Keratinocyte (primary cell): ENCODE results near the gene CLDN24. TPM values are rescaled to one million over a fixed set of nuclear protein-coding genes. Genes with fewer than 3 reads are reported as not detected.

Experiments used
- DNase-seq: peaks from one replicate; pipeline ENCODE4 v3.0.0-alpha.2; 2011; ENCODE audit warnings: low read depth, missing footprints, low spot score
- FAIRE-seq: peaks from 2 replicates; lab custom pipeline; 2011; peaks lifted over from hg19 to GRCh38; lab: Jason Lieb, UNC
- H2AFZ ChIP-seq: 2 replicates; pipeline ENCODE4 v1.6.0; 2012; ENCODE audit warnings: low read length, control low read depth, inconsistent platforms; ENCODE audit not compliant: control insufficient read depth
- H3K27ac ChIP-seq: 2 replicates; pipeline ENCODE4 v1.5.1; 2011; ENCODE audit warnings: low read length; ENCODE audit not compliant: control insufficient read depth, insufficient read depth
- H3K27me3 ChIP-seq: 3 replicates; pipeline ENCODE4 v1.6.0; 2011; ENCODE audit warnings: low read length; ENCODE audit not compliant: control insufficient read depth, insufficient read depth; ENCODE audit errors: extremely low read depth
- H3K36me3 ChIP-seq, 2 experiments: 2 replicates in 1 of 2; 3 replicates in 1 of 2; pipeline ENCODE4 v1.5.1; 2011; ENCODE audit warnings: low read length in 2 of 2, mild to moderate bottlenecking in 1 of 2; ENCODE audit not compliant: control insufficient read depth in 2 of 2, insufficient read depth in 2 of 2; ENCODE audit errors: extremely low read depth in 1 of 2
- H3K4me1 ChIP-seq: 3 replicates; pipeline ENCODE4 v1.5.1; 2011; ENCODE audit warnings: low read length; ENCODE audit not compliant: control insufficient read depth, insufficient read depth; ENCODE audit errors: extremely low read depth
- H3K4me2 ChIP-seq: 3 replicates; pipeline ENCODE4 v1.6.0; 2011; ENCODE audit warnings: low read depth, low read length; ENCODE audit not compliant: control insufficient read depth, insufficient read depth; ENCODE audit errors: extremely low read depth
- H3K4me3 ChIP-seq, 3 experiments: fragments of 200-600 bp in 1 of 3; sonication (generic) in 1 of 3; 2 replicates in 2 of 3; 3 replicates in 1 of 3; pipeline ENCODE4 v1.5.1; 2011 to 2016; ENCODE audit warnings: low read length in 3 of 3, mild to moderate bottlenecking in 3 of 3, control low read depth in 2 of 3, inconsistent platforms in 1 of 3, low read depth in 1 of 3, mixed read lengths in 1 of 3, mixed run types in 1 of 3, moderate library complexity in 1 of 3; ENCODE audit not compliant: control insufficient read depth in 2 of 3, insufficient read depth in 2 of 3; ENCODE audit errors: extremely low read depth in 1 of 3
- H3K79me2 ChIP-seq: 2 replicates; pipeline ENCODE4 v1.6.0; 2012; ENCODE audit warnings: low read length; ENCODE audit not compliant: control insufficient read depth, insufficient read depth
- H3K9ac ChIP-seq: 3 replicates; pipeline ENCODE4 v1.6.0; 2011; ENCODE audit warnings: low read length; ENCODE audit not compliant: control insufficient read depth, insufficient read depth; ENCODE audit errors: extremely low read depth
- H3K9me1 ChIP-seq: 3 replicates; pipeline ENCODE4 v1.6.0; 2011; ENCODE audit warnings: low read length; ENCODE audit not compliant: control insufficient read depth, insufficient read depth; ENCODE audit errors: extremely low read depth
- H3K9me3 ChIP-seq: 2 replicates; pipeline ENCODE4 v1.5.1; 2012; ENCODE audit warnings: low read depth, low read length; ENCODE audit not compliant: control insufficient read depth
- H4K20me1 ChIP-seq: 3 replicates; pipeline ENCODE4 v1.6.0; 2011; ENCODE audit warnings: low read length; ENCODE audit not compliant: control insufficient read depth, insufficient read depth; ENCODE audit errors: extremely low read depth
- CTCF ChIP-seq, 3 experiments: IDR thresholded peaks in 1 of 3; conservative IDR thresholded peaks in 1 of 3; optimal IDR thresholded peaks in 1 of 3; 2 replicates in 2 of 3; 3 replicates in 1 of 3; pipeline versions ENCODE3 to v1.5.1; 2011; ENCODE audit warnings: low read length in 3 of 3, mild to moderate bottlenecking in 3 of 3, moderate library complexity in 2 of 3, control low read depth in 1 of 3, inconsistent platforms in 1 of 3; ENCODE audit not compliant: insufficient read depth in 2 of 3; ENCODE audit errors: extremely low read depth in 1 of 3
- EZH2 ChIP-seq: IDR thresholded peaks from one replicate; pipeline ENCODE4 v1.6.1; 2012; ENCODE audit warnings: inconsistent platforms, mild to moderate bottlenecking, low read length, moderate library complexity
- dilution Hi-C: fragments of 300-500 bp; cut with MboI; formaldehyde crosslinking; loops from one replicate; pipeline ENCODE4 v1.7.0; 2020; ENCODE audit warnings: low sequenced_read_pairs; ENCODE audit not compliant: extremely low pct_ligation_motif_present
- polyA plus RNA-seq, 5 experiments: library from polyadenylated mRNA; depleted of rRNA in 3 of 5; stranded (reverse) in 3 of 5; stranded (forward) in 1 of 5; unstranded in 1 of 5; fragments of >200 nt; gene quantifications; 1 replicate in 1 of 5; 2 replicates in 3 of 5; 3 replicates in 1 of 5; pipeline versions ENCODE4 v1.2.1 to v1.2.3, GENCODE V29; 2011 to 2012; ENCODE audit warnings: missing spikeins in 2 of 5, low read depth in 1 of 5, low replicate concordance in 1 of 5

CLDN24 gene
- polyA plus RNA-seq, 1 donor (not counting 4 experiments of a cell fraction or from before 2014, with no cell fraction given), result not detected

- H3K79me2 ChIP-seq, result no peaks in the 10 kb centered on the region
- peak overlapping the region; percentile 49 for H3K27ac ChIP-seq
Observed at GRCh38 chr4:183349673-183350072, 27.4 kb upstream of the CLDN24 start.

GRCh38 chr4:183348706-183349659 is 26.8 kb upstream of the CLDN24 start:
- peak; percentile 85 for FAIRE-seq
- no peak overlapping the region for H3K9ac ChIP-seq

More at GRCh38 chr4:183349673-183350072, 27.4 kb upstream of the CLDN24 start:
- dilution Hi-C loops, result no loop called here
- H3K36me3 ChIP-seq, result no peaks in the 10 kb centered on the region
- no peak overlapping the region for H2AFZ ChIP-seq
- no peak for DNase-seq
- no peak overlapping the region for H3K9ac ChIP-seq
- FAIRE-seq, result peak; percentile 89
- no peaks in the 10 kb centered on the region for H4K20me1 ChIP-seq
- H3K4me2 ChIP-seq, result peak overlapping the region; percentile 49
- no peak overlapping the region for H3K4me3 ChIP-seq
- no peaks in the 10 kb centered on the region for H3K27me3 ChIP-seq
- no peak for TF ChIP-seq CTCF (optimal IDR thresholded peaks at IDR 0.05 in 1 of 3, IDR thresholded peaks at IDR 0.05 in 1 of 3, conservative IDR thresholded peaks at IDR 0.05 in 1 of 3; ENCODE audit: extremely low read depth in 1 of 3, insufficient read depth in 2 of 3, low read length in 3 of 3)
- TF ChIP-seq EZH2, result no peak
- H3K9me3 ChIP-seq, result no peaks in the 10 kb centered on the region
- no peaks in the 10 kb centered on the region for H3K9me1 ChIP-seq
- H3K4me1 ChIP-seq, result peaks cover 37% of the 10 kb centered on the region

More at GRCh38 chr4:183348706-183349659, 26.8 kb upstream of the CLDN24 start:
- TF ChIP-seq CTCF (optimal IDR thresholded peaks at IDR 0.05 in 1 of 3, IDR thresholded peaks at IDR 0.05 in 1 of 3, conservative IDR thresholded peaks at IDR 0.05 in 1 of 3; ENCODE audit: extremely low read depth in 1 of 3, insufficient read depth in 2 of 3, low read length in 3 of 3) (no peak), EZH2 (no peak)
- H3K79me2 ChIP-seq, result no peaks in the 10 kb centered on the region
- peak overlapping the region; percentile 49 for H3K27ac ChIP-seq
- H3K36me3 ChIP-seq, result no peaks in the 10 kb centered on the region
- H3K4me1 ChIP-seq, result peaks cover 30% of the 10 kb centered on the region
- no peaks in the 10 kb centered on the region for H3K27me3 ChIP-seq
- H3K9me1 ChIP-seq, result no peaks in the 10 kb centered on the region
- peak overlapping the region; percentile 49 for H3K4me2 ChIP-seq
- no peak overlapping the region for H2AFZ ChIP-seq
- H3K4me3 ChIP-seq, result no peak overlapping the region
- DNase-seq, result no peak
- H3K9me3 ChIP-seq, result no peaks in the 10 kb centered on the region
- no peaks in the 10 kb centered on the region for H4K20me1 ChIP-seq
- dilution Hi-C loops, result no loop called here
